Thyroid gland (tissue), 4 donors: Measurements from ENCODE around the gene HMMR.

Experiments used
- POLR2A ChIP-seq, 2 donors: fragments of 450-650 bp; IDR thresholded peaks; one replicate each; pipeline ENCODE4 v1.6.1; 2017; ENCODE audit warnings: antibody characterized with exemption in 2 of 2, mild to moderate bottlenecking in 2 of 2, moderate library complexity in 1 of 2
- TF ChIP-seq, protein P1 (sequence below), 6 experiments: fragments of 200-600 bp in 3 of 6; fragments of 450-650 bp in 3 of 6; sonication (generic) in 3 of 6; IDR thresholded peaks; one replicate each; pipeline ENCODE4 v1.5.1; 2016 to 2019; ENCODE audit warnings: antibody characterized with exemption in 6 of 6, mild to moderate bottlenecking in 2 of 6, inconsistent platforms in 1 of 6, moderate library complexity in 1 of 6

DNA sequence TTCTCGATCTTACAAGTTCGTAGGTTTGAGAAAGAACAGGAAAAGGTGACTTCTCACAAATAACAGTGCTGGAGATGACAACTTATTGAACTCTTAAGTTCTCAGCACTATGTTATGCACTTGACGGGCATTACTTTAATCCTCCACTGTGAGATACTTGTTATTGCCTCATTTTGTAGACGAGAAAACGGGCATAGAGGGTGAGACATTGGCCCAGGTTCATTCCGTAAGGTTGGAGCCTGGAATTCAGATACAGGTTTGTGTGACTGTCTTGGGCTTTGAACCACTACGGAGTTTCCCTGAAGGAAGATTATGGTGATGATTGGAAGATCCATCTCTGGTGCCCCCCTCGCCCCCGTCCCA, 45.6 kb downstream of the HMMR start:
- TF ChIP-seq POLR2A (IDR thresholded peaks at IDR 0.05), result no peak
- TF ChIP-seq, protein P1, sequence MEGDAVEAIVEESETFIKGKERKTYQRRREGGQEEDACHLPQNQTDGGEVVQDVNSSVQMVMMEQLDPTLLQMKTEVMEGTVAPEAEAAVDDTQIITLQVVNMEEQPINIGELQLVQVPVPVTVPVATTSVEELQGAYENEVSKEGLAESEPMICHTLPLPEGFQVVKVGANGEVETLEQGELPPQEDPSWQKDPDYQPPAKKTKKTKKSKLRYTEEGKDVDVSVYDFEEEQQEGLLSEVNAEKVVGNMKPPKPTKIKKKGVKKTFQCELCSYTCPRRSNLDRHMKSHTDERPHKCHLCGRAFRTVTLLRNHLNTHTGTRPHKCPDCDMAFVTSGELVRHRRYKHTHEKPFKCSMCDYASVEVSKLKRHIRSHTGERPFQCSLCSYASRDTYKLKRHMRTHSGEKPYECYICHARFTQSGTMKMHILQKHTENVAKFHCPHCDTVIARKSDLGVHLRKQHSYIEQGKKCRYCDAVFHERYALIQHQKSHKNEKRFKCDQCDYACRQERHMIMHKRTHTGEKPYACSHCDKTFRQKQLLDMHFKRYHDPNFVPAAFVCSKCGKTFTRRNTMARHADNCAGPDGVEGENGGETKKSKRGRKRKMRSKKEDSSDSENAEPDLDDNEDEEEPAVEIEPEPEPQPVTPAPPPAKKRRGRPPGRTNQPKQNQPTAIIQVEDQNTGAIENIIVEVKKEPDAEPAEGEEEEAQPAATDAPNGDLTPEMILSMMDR (IDR thresholded peaks at IDR 0.05), result no peak
